ENCODE data around the gene BEND5.

Gene BEND5

DNA sequence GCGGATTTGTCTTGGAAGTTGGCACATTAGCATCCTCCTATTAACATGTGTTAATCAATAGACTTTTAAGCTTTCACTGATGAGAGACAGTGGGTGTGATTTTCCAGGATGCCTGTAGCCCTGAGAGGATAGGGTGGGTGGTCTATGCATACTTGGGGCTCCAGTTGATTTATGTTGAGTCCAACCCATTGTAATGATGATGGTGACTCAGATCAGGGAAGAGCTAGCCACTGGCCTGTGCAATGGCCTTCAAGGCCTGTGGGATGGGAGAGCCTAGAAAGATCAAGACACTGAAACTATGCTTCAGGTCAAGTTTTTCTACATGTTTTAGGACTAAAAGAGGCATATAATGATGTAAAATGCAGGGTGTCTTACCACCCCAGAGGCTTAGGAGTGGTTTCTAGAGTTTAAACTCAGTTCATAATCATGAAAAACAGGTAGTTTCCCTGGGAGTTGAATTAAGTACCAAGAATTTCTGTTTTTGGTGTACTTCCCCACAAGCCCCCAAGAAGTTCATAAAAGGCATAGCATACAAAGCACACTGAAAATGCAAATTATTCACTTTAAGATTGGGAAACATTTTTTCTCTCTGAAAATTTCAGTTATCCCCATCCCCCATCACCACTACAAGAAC lies 19.9 kb downstream of the BEND5 start:
- DNase-seq (ENCODE audit: low spot score in 2 of 2) (no peak), ATAC-seq (ENCODE audit: low read depth) (no peak)
- H3K36me3 Mint-ChIP-seq = peaks cover 56% of the 10 kb centered on the region
- peak overlapping the region; percentile 72 for H3K27ac Mint-ChIP-seq
- H3K9me3 Mint-ChIP-seq = no peaks in the 10 kb centered on the region
- H3K4me1 Mint-ChIP-seq = peaks cover 58% of the 10 kb centered on the region
- no peak overlapping the region for H3K4me3 Mint-ChIP-seq
- H3K27me3 Mint-ChIP-seq = no peaks in the 10 kb centered on the region

DNA sequence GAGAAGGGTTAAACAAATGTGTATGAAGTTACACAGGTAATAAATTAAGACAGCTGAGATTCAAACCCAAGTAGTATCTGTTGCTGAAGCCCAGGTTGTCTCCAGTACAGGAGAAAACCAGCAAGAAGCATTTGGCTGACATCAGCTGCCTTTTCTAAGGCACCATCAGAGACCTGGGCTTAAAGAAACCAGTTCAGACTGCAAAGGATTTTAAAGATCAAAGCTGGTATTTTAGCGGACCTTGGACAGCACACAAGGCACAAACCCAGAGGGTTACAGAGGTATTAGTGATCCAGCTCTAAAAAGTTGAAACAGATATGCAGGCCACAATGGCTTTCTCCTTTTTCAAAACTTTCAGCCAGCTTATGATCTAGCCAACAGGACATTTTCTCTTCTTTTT lies 23.4 kb downstream of the BEND5 start:
- DNase-seq (ENCODE audit: low spot score in 2 of 2) = no peak
- ATAC-seq (ENCODE audit: low read depth) = no peak
- Mint-ChIP-seq H3K4me1 (peaks cover 53% of the 10 kb centered on the region), H3K9me3 (no peaks in the 10 kb centered on the region), H3K27ac (peak overlapping the region; percentile 75), H3K4me3 (no peak overlapping the region), H3K27me3 (no peaks in the 10 kb centered on the region), H3K36me3 (peaks cover 39% of the 10 kb centered on the region)

DNA sequence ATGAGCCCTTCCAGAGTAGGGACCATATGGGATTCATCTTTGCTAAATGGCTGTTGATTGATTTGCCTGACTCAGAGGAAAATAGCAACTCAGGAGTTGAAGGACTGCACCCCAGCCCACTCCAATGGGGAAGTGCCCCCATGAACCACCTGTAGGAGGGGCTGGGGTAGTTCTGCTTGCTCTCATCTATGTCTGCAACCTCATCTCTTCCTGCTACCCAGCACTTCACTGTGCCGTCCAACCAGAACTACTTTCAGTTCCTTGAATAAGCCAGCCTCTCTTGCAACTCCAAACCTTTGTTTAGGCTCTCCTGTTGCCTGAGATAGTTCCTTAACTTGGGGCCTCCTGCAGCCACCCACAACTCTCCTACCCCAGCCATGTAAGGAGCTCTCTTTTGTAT lies 26.6 kb downstream of the BEND5 start:
- peaks cover 38% of the 10 kb centered on the region for H3K4me1 Mint-ChIP-seq

DNA sequence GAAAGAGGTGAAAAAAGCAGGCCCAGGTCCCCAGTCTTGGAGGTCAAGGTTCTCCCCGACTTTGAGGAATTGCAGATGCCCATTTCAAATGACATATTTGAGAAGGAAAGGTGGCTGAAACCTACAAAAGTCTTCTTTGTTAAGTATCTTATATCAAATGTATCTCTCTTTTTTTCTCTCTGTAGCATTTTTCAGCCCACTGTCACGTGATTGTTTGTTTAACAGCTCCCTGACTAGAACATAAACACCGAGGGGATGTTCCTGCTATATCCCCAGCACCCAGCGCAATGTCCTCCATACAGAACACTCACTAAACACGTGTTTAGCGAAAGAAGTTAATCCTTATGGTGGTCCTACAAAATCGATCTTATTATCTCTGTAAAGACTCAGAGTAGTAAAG lies 27.6 kb downstream of the BEND5 start:
- Mint-ChIP-seq H3K27me3 (no peaks in the 10 kb centered on the region), H3K27ac (no peak overlapping the region), H3K36me3 (peaks cover 24% of the 10 kb centered on the region), H3K4me1 (peaks cover 35% of the 10 kb centered on the region), H3K9me3 (no peaks in the 10 kb centered on the region), H3K4me3 (no peak overlapping the region)
- no peak for DNase-seq (ENCODE audit: low spot score in 2 of 2)
- no peak for ATAC-seq (ENCODE audit: low read depth)

More for the DNA sequence above, 26.6 kb downstream of the BEND5 start:
- peak; percentile 100 for ATAC-seq (ENCODE audit: low read depth)
- peak overlapping the region; percentile 6 for H3K4me3 Mint-ChIP-seq
- H3K9me3 Mint-ChIP-seq = no peaks in the 10 kb centered on the region
- no peaks in the 10 kb centered on the region for H3K27me3 Mint-ChIP-seq
- H3K27ac Mint-ChIP-seq = peak overlapping the region; percentile 90
- peaks cover 24% of the 10 kb centered on the region for H3K36me3 Mint-ChIP-seq
- DNase-seq (ENCODE audit: low spot score in 2 of 2) = peak; percentile 43 to 67

DNA sequence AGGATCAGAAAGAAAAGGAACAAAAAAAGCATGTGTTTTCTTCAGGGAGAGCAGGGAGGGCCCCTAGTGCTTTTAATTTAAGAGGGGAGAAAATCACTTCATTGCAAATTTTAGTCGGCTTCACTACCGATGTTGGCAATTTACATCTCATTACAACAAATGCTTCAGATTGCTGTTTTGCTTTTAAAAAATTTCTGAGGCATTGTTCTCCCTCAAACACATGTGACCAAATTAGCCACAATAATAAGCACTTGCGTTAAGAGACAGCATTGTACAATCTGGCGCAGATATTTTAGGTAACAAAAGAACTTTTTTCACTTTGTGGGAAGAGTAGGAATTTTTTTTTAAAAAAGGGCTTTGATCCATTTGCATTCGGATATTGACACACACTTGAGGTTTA lies 29.8 kb downstream of the BEND5 start:
- H3K36me3 Mint-ChIP-seq = peaks cover 27% of the 10 kb centered on the region
- H3K27me3 Mint-ChIP-seq = no peaks in the 10 kb centered on the region
- H3K4me1 Mint-ChIP-seq = peaks cover 27% of the 10 kb centered on the region
- no peak overlapping the region for H3K27ac Mint-ChIP-seq
- no peaks in the 10 kb centered on the region for H3K9me3 Mint-ChIP-seq
- ATAC-seq (ENCODE audit: low read depth) (no peak), DNase-seq (ENCODE audit: low spot score in 2 of 2) (no peak)
- no peak overlapping the region for H3K4me3 Mint-ChIP-seq

DNA sequence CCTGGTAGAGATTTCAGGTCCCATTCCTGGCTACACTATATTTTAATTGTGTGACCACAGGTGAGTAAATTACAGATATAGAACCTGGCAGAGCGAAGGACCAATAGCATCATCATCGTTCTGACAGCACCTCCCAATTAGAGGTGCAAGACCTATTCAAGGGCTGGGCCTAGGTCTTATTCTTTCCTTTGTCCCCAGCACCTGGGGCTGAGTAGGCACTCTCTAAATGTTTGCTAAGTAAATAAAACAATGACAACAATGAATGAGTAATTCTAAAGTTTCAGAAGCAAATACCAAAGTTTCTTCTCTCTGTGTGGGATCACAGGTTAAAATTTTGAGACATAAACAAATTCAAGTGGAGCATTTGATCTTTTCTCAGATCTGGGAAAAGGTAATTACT lies 32.7 kb downstream of the BEND5 start:
- H3K27ac Mint-ChIP-seq = no peak overlapping the region
- H3K36me3 Mint-ChIP-seq = peaks cover 38% of the 10 kb centered on the region
- DNase-seq (ENCODE audit: low spot score in 2 of 2) (no peak), ATAC-seq (ENCODE audit: low read depth) (no peak)
- H3K4me3 Mint-ChIP-seq = no peak overlapping the region
- H3K4me1 Mint-ChIP-seq = peaks cover 12% of the 10 kb centered on the region
- H3K9me3 Mint-ChIP-seq = no peaks in the 10 kb centered on the region
- no peaks in the 10 kb centered on the region for H3K27me3 Mint-ChIP-seq

DNA sequence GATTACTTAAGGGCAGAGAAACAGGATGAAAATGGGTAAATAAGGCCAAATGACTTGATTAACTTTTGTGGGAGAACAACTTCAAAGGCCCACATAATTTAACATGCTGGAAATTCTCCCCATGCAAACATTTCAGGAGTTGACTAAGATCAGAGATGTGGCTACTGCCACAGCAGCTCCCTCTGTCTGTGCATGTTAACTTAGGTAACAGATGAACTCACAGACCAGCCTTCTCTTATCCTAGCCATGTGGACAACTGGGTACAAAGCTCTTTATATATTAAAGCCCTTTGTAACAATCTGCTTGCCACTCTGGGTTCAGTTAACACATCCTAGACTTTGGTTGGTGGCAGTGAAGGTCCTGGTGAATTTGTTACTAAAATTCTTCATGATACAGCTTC lies 33.2 kb downstream of the BEND5 start:
- Mint-ChIP-seq H3K4me1 (peaks cover 12% of the 10 kb centered on the region), H3K36me3 (peaks cover 38% of the 10 kb centered on the region), H3K27ac (no peak overlapping the region), H3K4me3 (no peak overlapping the region), H3K9me3 (no peaks in the 10 kb centered on the region), H3K27me3 (no peaks in the 10 kb centered on the region)
- ATAC-seq (ENCODE audit: low read depth) = no peak
- DNase-seq (ENCODE audit: low spot score in 2 of 2) = no peak

DNA sequence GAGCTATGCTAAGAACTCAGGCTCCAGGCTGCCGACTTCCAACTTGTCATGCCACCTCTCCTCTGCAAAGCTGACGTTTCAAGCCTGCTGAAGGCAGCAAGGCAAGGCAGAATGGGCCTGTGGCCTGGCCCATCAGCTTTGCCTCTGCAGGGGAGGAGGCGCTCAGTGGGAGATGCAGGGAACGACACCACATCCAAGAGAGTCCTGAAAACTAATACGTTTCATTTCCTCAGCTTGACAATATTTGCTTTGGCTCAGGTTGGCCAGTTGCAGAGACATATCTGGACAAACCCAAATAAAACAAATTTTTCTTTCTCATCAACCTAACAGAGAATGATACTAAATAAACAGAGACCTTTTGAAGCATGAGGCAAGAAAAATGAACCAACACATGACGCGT lies 35.3 kb downstream of the BEND5 start:
- H3K4me1 Mint-ChIP-seq = peaks cover 12% of the 10 kb centered on the region
- H3K27me3 Mint-ChIP-seq = no peaks in the 10 kb centered on the region
- no peak overlapping the region for H3K4me3 Mint-ChIP-seq
- ATAC-seq (ENCODE audit: low read depth) = no peak
- H3K36me3 Mint-ChIP-seq = peaks cover 45% of the 10 kb centered on the region
- no peak for DNase-seq (ENCODE audit: low spot score in 2 of 2)
- H3K9me3 Mint-ChIP-seq = no peaks in the 10 kb centered on the region
- H3K27ac Mint-ChIP-seq = no peak overlapping the region

DNA sequence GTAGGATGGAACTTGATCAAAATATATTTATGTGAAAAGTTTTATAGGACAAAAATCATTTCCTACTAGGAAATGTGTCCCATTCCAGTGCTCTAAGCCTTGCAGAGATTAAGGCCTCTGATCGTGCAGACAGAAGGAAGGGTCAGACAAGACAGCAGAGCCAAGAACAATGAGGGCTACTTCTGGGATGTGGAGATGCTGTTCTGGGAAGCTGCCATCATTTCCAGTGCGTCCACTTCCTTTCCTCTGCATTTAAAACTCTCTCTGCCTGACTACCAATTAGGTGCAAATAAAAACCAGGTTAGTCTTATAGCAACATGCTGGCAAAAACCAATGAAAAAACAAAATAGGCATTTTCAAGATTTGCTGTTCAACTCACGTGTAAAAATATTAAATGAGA lies 36.1 kb downstream of the BEND5 start:
- Mint-ChIP-seq H3K9me3 (no peaks in the 10 kb centered on the region), H3K27ac (no peak overlapping the region), H3K36me3 (peaks cover 48% of the 10 kb centered on the region), H3K27me3 (no peaks in the 10 kb centered on the region), H3K4me3 (no peak overlapping the region), H3K4me1 (peaks cover 13% of the 10 kb centered on the region)
- DNase-seq (ENCODE audit: low spot score in 2 of 2) = no peak
- ATAC-seq (ENCODE audit: low read depth) = no peak

DNA sequence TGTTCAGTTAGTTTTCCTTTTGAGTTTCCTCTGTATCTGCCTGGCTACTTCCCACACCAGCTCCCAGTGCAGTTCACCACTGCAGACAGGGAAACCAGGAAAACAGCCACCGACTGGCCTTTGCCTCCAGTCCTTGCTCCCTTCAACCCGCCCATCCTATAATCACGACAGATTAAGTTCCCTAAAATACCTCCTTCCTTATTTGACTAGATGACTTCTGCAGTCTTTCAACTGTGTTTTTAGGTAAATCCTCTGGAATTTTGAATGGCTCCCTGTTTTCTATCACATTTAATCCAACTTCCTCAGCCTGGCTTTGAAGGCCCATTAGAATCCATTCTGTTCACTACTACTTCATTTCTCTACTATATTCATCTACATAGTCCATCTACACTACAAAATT lies 37.6 kb downstream of the BEND5 start:
- ATAC-seq (ENCODE audit: low read depth) (no peak), DNase-seq (ENCODE audit: low spot score in 2 of 2) (no peak)
- peaks cover 5% of the 10 kb centered on the region for H3K4me1 Mint-ChIP-seq
- H3K27me3 Mint-ChIP-seq = no peaks in the 10 kb centered on the region
- H3K4me3 Mint-ChIP-seq = no peak overlapping the region
- no peak overlapping the region for H3K27ac Mint-ChIP-seq
- peaks cover 49% of the 10 kb centered on the region for H3K36me3 Mint-ChIP-seq
- H3K9me3 Mint-ChIP-seq = no peaks in the 10 kb centered on the region

DNA sequence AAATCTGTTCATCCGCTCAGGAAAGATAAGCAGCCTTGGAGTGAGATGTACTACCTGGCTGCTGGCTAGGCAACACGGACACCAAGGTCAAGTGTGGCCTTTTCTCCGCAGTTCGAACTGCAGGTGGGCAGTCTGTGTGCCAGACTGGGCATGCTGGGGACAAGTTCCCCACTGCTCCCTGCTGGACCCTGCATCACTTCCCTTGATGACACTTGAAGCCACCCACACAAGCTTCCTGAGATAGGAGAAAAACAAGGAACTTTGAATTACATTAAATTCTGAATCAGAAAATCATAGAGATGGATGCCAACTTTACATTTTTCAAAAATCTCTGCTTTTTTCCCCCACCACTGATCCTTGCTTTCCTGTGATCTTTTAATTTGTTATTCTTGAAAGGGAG lies 38.3 kb downstream of the BEND5 start:
- Mint-ChIP-seq H3K4me3 (no peak overlapping the region), H3K27ac (no peak overlapping the region), H3K4me1 (peaks cover 5% of the 10 kb centered on the region), H3K9me3 (no peaks in the 10 kb centered on the region), H3K27me3 (no peaks in the 10 kb centered on the region), H3K36me3 (peaks cover 49% of the 10 kb centered on the region)
- ATAC-seq (ENCODE audit: low read depth) (no peak), DNase-seq (ENCODE audit: low spot score in 2 of 2) (no peak)

DNA sequence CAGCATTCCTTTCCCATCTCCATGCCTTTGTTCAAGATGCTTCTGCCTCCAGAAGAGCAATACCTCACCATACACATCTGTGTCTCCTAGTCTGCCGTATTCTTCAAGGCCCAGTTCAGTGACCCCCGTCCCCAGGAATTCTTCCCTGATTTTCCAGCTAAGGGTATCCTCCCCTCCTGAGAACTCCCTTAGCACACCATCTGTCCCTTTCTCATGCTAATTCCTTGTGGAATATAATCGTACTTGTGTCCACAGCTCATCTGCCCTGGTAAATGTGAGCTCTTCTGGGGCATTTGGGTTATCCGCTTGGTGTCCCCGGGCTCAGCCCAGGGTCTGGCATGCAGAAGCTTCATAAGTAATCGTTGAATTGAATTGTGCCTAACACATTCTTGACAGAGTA lies 40.9 kb downstream of the BEND5 start:
- no peaks in the 10 kb centered on the region for H3K27me3 Mint-ChIP-seq
- ATAC-seq (ENCODE audit: low read depth) (no peak), DNase-seq (ENCODE audit: low spot score in 2 of 2) (no peak)
- peaks cover 36% of the 10 kb centered on the region for H3K36me3 Mint-ChIP-seq
- H3K9me3 Mint-ChIP-seq = no peaks in the 10 kb centered on the region
- no peak overlapping the region for H3K27ac Mint-ChIP-seq
- H3K4me3 Mint-ChIP-seq = no peak overlapping the region
- peaks cover 5% of the 10 kb centered on the region for H3K4me1 Mint-ChIP-seq

DNA sequence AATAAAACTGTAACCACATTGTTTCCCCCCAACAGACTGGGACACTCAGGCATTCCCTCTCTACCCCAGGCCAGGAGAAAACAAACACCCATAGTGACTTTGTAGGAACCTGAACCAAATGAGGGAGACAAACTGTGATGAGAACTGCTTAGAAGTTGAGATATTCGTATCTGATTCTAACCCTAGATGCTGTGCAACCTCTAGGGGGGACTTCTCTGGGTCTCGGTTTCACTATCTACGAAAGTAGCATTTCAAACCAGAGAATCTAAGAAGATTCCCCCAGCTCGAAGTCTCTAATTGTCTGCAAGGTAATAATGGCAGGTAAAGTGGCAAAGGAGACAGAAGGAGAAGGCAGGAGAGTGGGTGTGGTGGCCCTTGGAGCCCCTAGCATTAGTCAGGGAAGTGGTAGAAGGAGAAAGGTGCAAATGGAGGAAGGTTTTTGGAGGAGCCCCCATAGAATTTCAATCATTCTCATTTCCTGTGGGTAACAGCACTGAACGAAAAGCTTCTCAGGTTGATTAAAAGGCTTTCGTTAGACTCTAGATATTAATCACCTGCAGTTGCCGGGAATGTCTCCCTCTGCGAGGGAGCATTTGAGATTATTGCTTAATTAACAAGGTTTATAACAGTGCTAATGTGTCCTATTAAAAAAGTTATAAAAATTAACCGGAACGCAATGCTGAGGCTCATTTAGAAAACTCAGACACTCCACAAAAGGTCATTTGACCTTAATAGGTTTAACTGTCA lies 46.4 kb downstream of the BEND5 start:
- no peak for ATAC-seq (ENCODE audit: low read depth)
- peaks cover 2% of the 10 kb centered on the region for H3K4me1 Mint-ChIP-seq
- no peaks in the 10 kb centered on the region for H3K9me3 Mint-ChIP-seq
- peak overlapping the region; percentile 80 for H3K27ac Mint-ChIP-seq
- no peaks in the 10 kb centered on the region for H3K27me3 Mint-ChIP-seq
- peaks cover 19% of the 10 kb centered on the region for H3K36me3 Mint-ChIP-seq
- no peak overlapping the region for H3K4me3 Mint-ChIP-seq
- DNase-seq (ENCODE audit: low spot score in 2 of 2) = no peak

DNA sequence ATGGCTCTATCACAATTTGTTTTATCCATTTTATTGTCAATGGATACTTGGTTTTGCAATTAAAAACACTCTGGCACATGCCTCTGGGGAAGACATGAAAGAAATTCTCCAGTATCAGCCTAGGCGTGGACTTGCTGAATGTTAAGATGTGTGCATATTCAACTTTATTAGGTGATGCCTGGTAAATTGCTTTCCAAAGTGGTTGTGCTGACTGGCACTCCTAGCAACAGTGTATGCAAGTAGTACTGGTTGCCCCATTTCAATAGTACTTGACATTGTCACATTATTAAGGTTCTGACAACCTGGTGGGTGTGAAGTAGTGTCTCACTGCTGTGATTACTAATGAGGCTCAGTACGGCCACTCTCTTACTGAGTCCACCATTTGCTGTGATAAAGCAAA lies 48.1 kb downstream of the BEND5 start:
- Mint-ChIP-seq H3K4me1 (peaks cover 2% of the 10 kb centered on the region), H3K4me3 (no peak overlapping the region), H3K27me3 (no peaks in the 10 kb centered on the region), H3K36me3 (peaks cover 10% of the 10 kb centered on the region), H3K27ac (no peak overlapping the region), H3K9me3 (no peaks in the 10 kb centered on the region)
- ATAC-seq (ENCODE audit: low read depth) (no peak), DNase-seq (ENCODE audit: low spot score in 2 of 2) (no peak)
